ENCODE measurements around the gene NLE1. TPM values are rescaled to one million over a fixed set of nuclear protein-coding genes. Genes with fewer than 3 reads are reported as not detected.

Gene NLE1
- polyA plus RNA-seq, 1 of the 3 experiments (the other 2 are of a cell fraction), result 22.1 TPM

DNA sequence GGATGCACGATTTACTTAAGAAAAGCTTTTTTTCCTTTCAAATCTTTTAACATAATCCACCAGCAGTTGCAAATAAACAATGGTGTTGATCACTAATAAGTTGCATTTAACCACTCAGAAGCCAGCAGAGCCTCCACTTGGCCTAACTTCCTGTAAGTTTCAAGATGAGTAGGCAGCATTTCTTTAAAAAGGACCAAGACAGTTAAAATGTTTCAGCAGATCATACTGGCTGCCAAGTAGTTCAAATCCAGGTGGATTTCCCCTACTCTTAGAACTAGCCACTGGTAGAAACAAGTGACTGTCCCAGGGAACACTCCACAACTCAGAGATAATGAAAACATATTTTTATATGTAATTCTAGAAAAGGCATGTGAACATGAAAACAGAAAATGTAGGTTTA is 61.6 kb downstream of the NLE1 start:
- H3K79me2 ChIP-seq (ENCODE audit: insufficient read depth), result peaks cover 74% of the 10 kb centered on the region
- WGBS (ENCODE audit: low lambda C conversion rate), result 81% methylated on average over 1 of the region's 1 CpG

More for the DNA sequence above, 61.6 kb downstream of the NLE1 start:
- ChIA-PET POLR2A (no interaction called here), CTCF (interaction anchor here (0.8 to 2.3 kb wide), 4 partner anchors 9 to 27 kb away, joined by 3 to 10 read pairs (median 3); no protein-coding TSS in a partner anchor)
- Histone ChIP-seq H3K9me2 (no peaks in the 10 kb centered on the region), H3K4me1 (ENCODE audit: control insufficient read depth in 1 of 2, insufficient read depth in 2 of 2, low read depth in 1 of 2, low read length in 1 of 2) (peaks cover 9 to 19% of the 10 kb centered on the region in 2 experiments), H2AFZ (ENCODE audit: low read depth) (no peak overlapping the region), H3K9ac (no peak overlapping the region), H3K9me3 (no peaks in the 10 kb centered on the region), H3K4me2 (no peak overlapping the region), H4K20me1 (ENCODE audit: insufficient read depth) (peaks cover 6% of the 10 kb centered on the region), H3K4me3 (ENCODE audit: low read depth in 2 of 2, low read length in 1 of 2) (no peak overlapping the region), H3K36me3 (replicated peaks in 1 of 2; ENCODE audit: control insufficient read depth in 1 of 2, insufficient read depth in 2 of 2, low read length in 1 of 2) (peaks cover 0 to 4% of the 10 kb centered on the region in 2 experiments), H3K27me3 (ENCODE audit: insufficient read depth) (no peaks in the 10 kb centered on the region), H3K27ac (ENCODE audit: low read depth in 2 of 2, low read length in 1 of 2) (no peak overlapping the region), H3F3A (replicated peaks; ENCODE audit: insufficient read depth) (peaks cover 27% of the 10 kb centered on the region)
- DNase-seq, result no peak
- TF ChIP-seq CHD2 (IDR thresholded peaks at IDR 0.05; ENCODE audit: low read length, partially characterized antibody) (no peak), RCOR1 (IDR thresholded peaks at IDR 0.05; ENCODE audit: low read length) (no peak), FOXM1 (IDR thresholded peaks at IDR 0.05; ENCODE audit: low read depth) (no peak), TCF12 (IDR thresholded peaks at IDR 0.05) (no peak), MEF2A (IDR thresholded peaks at IDR 0.05; ENCODE audit: borderline replicate concordance, low read depth) (no peak), YY1 (IDR thresholded peaks at IDR 0.05; ENCODE audit: low read depth) (no peak), NFIC (IDR thresholded peaks at IDR 0.05; ENCODE audit: borderline replicate concordance) (no peak), POLR2AphosphoS5 (IDR thresholded peaks at IDR 0.05; ENCODE audit: low read depth, low read length) (no peak), ELF1 (IDR thresholded peaks at IDR 0.05) (no peak), RAD21 (IDR thresholded peaks at IDR 0.05; ENCODE audit: low read length) (no peak), MXI1 (IDR thresholded peaks at IDR 0.05; ENCODE audit: low read depth, low read length) (no peak), RXRA (IDR thresholded peaks at IDR 0.05; ENCODE audit: borderline replicate concordance, low read depth) (no peak), RFX5 (IDR thresholded peaks at IDR 0.05; ENCODE audit: low read length) (no peak), SMC3 (IDR thresholded peaks at IDR 0.05; ENCODE audit: low read depth, low read length) (no peak)
- TF ChIP-seq, protein P1, sequence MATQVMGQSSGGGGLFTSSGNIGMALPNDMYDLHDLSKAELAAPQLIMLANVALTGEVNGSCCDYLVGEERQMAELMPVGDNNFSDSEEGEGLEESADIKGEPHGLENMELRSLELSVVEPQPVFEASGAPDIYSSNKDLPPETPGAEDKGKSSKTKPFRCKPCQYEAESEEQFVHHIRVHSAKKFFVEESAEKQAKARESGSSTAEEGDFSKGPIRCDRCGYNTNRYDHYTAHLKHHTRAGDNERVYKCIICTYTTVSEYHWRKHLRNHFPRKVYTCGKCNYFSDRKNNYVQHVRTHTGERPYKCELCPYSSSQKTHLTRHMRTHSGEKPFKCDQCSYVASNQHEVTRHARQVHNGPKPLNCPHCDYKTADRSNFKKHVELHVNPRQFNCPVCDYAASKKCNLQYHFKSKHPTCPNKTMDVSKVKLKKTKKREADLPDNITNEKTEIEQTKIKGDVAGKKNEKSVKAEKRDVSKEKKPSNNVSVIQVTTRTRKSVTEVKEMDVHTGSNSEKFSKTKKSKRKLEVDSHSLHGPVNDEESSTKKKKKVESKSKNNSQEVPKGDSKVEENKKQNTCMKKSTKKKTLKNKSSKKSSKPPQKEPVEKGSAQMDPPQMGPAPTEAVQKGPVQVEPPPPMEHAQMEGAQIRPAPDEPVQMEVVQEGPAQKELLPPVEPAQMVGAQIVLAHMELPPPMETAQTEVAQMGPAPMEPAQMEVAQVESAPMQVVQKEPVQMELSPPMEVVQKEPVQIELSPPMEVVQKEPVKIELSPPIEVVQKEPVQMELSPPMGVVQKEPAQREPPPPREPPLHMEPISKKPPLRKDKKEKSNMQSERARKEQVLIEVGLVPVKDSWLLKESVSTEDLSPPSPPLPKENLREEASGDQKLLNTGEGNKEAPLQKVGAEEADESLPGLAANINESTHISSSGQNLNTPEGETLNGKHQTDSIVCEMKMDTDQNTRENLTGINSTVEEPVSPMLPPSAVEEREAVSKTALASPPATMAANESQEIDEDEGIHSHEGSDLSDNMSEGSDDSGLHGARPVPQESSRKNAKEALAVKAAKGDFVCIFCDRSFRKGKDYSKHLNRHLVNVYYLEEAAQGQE (IDR thresholded peaks at IDR 0.05; ENCODE audit: low read depth, low read length), result no peak
- TF ChIP-seq, protein P2, sequence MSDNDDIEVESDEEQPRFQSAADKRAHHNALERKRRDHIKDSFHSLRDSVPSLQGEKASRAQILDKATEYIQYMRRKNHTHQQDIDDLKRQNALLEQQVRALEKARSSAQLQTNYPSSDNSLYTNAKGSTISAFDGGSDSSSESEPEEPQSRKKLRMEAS (IDR thresholded peaks at IDR 0.05; ENCODE audit: low read depth), result no peak
- TF ChIP-seq, protein P3, sequence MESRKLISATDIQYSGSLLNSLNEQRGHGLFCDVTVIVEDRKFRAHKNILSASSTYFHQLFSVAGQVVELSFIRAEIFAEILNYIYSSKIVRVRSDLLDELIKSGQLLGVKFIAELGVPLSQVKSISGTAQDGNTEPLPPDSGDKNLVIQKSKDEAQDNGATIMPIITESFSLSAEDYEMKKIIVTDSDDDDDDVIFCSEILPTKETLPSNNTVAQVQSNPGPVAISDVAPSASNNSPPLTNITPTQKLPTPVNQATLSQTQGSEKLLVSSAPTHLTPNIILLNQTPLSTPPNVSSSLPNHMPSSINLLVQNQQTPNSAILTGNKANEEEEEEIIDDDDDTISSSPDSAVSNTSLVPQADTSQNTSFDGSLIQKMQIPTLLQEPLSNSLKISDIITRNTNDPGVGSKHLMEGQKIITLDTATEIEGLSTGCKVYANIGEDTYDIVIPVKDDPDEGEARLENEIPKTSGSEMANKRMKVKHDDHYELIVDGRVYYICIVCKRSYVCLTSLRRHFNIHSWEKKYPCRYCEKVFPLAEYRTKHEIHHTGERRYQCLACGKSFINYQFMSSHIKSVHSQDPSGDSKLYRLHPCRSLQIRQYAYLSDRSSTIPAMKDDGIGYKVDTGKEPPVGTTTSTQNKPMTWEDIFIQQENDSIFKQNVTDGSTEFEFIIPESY (IDR thresholded peaks at IDR 0.05; ENCODE audit: borderline replicate concordance, low read depth), result no peak
- TF ChIP-seq, protein P4, sequence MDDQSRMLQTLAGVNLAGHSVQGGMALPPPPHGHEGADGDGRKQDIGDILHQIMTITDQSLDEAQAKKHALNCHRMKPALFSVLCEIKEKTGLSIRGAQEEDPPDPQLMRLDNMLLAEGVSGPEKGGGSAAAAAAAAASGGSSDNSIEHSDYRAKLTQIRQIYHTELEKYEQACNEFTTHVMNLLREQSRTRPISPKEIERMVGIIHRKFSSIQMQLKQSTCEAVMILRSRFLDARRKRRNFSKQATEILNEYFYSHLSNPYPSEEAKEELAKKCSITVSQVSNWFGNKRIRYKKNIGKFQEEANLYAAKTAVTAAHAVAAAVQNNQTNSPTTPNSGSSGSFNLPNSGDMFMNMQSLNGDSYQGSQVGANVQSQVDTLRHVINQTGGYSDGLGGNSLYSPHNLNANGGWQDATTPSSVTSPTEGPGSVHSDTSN (IDR thresholded peaks at IDR 0.05), result no peak
- TF ChIP-seq, protein P5, sequence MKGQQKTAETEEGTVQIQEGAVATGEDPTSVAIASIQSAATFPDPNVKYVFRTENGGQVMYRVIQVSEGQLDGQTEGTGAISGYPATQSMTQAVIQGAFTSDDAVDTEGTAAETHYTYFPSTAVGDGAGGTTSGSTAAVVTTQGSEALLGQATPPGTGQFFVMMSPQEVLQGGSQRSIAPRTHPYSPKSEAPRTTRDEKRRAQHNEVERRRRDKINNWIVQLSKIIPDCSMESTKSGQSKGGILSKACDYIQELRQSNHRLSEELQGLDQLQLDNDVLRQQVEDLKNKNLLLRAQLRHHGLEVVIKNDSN (IDR thresholded peaks at IDR 0.05; ENCODE audit: borderline replicate concordance, low read depth), result no peak
- TF ChIP-seq, protein P6, sequence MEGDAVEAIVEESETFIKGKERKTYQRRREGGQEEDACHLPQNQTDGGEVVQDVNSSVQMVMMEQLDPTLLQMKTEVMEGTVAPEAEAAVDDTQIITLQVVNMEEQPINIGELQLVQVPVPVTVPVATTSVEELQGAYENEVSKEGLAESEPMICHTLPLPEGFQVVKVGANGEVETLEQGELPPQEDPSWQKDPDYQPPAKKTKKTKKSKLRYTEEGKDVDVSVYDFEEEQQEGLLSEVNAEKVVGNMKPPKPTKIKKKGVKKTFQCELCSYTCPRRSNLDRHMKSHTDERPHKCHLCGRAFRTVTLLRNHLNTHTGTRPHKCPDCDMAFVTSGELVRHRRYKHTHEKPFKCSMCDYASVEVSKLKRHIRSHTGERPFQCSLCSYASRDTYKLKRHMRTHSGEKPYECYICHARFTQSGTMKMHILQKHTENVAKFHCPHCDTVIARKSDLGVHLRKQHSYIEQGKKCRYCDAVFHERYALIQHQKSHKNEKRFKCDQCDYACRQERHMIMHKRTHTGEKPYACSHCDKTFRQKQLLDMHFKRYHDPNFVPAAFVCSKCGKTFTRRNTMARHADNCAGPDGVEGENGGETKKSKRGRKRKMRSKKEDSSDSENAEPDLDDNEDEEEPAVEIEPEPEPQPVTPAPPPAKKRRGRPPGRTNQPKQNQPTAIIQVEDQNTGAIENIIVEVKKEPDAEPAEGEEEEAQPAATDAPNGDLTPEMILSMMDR (IDR thresholded peaks at IDR 0.05), result no peak

All from SK-N-SH (cell line).